ENCODE data around the gene CERK.

Gene CERK

GRCh38 chr22:46748206-46748907 is 10.3 kb upstream of the CERK start:
- no peak for TF ChIP-seq GATA3 (IDR thresholded peaks at IDR 0.05; ENCODE audit: low read depth, low read length)
- TF ChIP-seq GATA2 (IDR thresholded peaks at IDR 0.05; ENCODE audit: low read depth, low read length), result no peak

DNA sequence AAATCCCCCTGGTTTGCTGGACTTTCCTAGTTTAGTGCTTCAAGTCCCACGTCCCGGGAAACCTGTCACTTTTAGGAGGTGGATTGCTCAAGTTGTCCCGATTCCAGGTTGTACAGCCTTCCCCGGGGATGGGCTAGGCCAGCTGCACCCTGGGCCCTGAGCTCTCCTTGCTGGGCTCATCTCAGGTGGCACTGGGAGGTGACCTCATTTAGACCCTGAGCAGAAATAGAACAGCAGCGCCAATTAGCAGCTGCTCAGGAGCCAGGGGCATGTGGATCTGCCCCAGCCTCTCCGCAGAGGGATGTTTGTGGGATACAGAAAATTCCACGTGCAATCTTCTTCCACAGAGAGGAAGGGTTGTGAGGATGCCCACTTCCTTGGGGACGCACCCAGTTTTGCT is 9.6 kb upstream of the CERK start:
- no peak for TF ChIP-seq GATA3 (IDR thresholded peaks at IDR 0.05; ENCODE audit: low read depth, low read length)

DNA sequence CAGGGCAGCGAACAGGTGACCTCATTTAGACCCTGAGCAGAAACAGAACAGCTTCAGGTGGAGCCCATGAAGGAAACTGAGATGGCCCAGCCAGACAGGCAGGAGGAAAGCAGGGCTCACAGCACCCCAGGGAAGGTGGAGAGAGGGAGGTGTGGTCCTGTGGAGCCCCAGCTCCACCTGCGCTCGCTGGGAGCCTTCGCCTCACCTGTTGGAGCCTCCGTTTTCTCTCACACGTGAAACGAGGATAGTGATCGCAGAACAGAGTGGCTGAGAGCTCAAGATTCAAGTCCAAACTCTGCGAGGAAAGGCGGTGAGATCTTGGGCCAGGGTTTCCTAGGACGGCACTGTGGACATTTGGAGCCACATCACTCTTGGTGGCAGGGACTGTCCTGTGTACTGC is 8.6 kb upstream of the CERK start:
- TF ChIP-seq GATA3 (IDR thresholded peaks at IDR 0.05; ENCODE audit: low read depth, low read length), result no peak
- TF ChIP-seq GATA2 (IDR thresholded peaks at IDR 0.05; ENCODE audit: low read depth, low read length), result no peak

GRCh38 chr22:46746192-46746591 is 8.1 kb upstream of the CERK start:
- no peak for TF ChIP-seq GATA2 (IDR thresholded peaks at IDR 0.05; ENCODE audit: low read depth, low read length)
- no peak for TF ChIP-seq GATA3 (IDR thresholded peaks at IDR 0.05; ENCODE audit: low read depth, low read length)

GRCh38 chr22:46744581-46744980 is 6.5 kb upstream of the CERK start:
- TF ChIP-seq GATA2 (IDR thresholded peaks at IDR 0.05; ENCODE audit: low read depth, low read length) (no peak), GATA3 (IDR thresholded peaks at IDR 0.05; ENCODE audit: low read depth, low read length) (no peak)

- peak; percentile 63 for TF ChIP-seq GATA2 (IDR thresholded peaks at IDR 0.05; ENCODE audit: low read depth, low read length)
- TF ChIP-seq GATA3 (IDR thresholded peaks at IDR 0.05; ENCODE audit: low read depth, low read length), result no peak
Measured at GRCh38 chr22:46742576-46743221, 4.6 kb upstream of the CERK start.

DNA sequence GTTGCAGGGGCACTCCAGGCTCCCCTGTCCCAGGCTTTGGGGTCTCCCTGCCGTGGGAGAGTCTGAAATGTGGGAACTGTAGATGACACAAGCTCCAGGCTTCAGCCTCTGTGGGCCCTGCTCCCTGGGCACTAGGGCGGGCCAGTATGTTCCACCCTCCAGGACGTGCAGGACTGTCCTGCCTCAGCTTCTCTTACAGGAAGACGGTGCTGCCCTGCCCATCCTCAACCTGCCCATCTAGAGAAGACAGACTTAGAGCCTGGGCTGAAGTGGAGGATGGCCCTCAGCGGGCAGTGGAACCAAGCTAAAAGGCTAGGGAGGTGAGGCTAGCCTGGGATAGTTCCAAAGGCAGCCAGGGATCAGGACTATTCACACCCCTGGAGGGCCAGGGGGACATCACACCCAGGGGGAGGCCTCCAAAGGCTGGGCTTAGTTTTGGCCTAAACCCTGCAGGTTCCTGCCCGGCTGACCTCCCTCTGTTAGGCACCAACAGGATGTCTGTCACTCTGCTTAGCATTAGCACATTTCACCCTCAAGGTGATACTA is 4.0 kb upstream of the CERK start:
- TF ChIP-seq GATA2 (IDR thresholded peaks at IDR 0.05; ENCODE audit: low read depth, low read length) (no peak), GATA3 (IDR thresholded peaks at IDR 0.05; ENCODE audit: low read depth, low read length) (no peak)

- no peak for TF ChIP-seq GATA2 (IDR thresholded peaks at IDR 0.05; ENCODE audit: low read depth, low read length)
- TF ChIP-seq GATA3 (IDR thresholded peaks at IDR 0.05; ENCODE audit: low read depth, low read length), result no peak
Measured at GRCh38 chr22:46740910-46741780, 3.1 kb upstream of the CERK start.

DNA sequence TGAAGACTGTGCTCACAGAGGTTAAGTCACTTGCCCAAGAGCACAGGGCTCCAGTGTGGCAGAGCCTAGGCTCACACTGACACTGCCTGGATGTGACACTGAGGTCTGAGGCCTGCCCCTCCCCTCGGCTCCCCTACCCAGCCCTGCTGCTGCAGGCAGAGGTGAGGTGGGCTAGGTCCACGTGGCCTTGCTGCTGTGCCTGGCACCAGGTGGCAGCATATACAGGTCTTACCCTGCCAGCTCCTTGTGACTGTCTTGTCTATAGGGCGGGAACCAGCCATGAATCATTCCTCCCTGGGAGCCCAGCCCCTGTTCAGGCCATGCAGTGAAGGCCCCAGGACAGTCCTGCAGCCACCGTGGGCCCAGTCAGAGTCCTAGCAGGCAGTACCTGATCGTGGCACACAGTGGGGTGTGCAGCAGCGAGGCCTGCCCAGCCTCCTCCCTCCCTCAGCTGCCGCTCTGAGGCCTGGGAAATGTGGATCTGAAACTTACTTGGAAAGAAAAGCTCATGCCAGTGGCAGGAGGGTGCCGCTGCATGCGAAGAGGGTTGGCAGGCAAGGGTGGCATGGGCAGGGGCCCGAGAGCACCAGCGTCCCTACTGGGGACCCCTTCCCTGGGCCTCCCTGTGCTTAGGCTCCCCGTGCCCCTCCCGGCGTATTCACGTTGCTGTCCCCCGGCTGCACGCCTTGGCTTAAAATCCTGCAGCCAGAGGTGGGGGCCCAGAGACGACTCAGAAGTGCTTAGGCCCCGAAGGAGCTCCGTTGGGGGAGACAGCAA is 1.2 kb upstream of the CERK start:
- TF ChIP-seq GATA3 (IDR thresholded peaks at IDR 0.05; ENCODE audit: low read depth, low read length), result no peak
- TF ChIP-seq GATA2 (IDR thresholded peaks at IDR 0.05; ENCODE audit: low read depth, low read length), result no peak

- TF ChIP-seq GATA2 (IDR thresholded peaks at IDR 0.05; ENCODE audit: low read depth, low read length), result no peak
- TF ChIP-seq GATA3 (IDR thresholded peaks at IDR 0.05; ENCODE audit: low read depth, low read length), result no peak
Measured at GRCh38 chr22:46738647-46739093, 618 bp upstream of the CERK start.

DNA sequence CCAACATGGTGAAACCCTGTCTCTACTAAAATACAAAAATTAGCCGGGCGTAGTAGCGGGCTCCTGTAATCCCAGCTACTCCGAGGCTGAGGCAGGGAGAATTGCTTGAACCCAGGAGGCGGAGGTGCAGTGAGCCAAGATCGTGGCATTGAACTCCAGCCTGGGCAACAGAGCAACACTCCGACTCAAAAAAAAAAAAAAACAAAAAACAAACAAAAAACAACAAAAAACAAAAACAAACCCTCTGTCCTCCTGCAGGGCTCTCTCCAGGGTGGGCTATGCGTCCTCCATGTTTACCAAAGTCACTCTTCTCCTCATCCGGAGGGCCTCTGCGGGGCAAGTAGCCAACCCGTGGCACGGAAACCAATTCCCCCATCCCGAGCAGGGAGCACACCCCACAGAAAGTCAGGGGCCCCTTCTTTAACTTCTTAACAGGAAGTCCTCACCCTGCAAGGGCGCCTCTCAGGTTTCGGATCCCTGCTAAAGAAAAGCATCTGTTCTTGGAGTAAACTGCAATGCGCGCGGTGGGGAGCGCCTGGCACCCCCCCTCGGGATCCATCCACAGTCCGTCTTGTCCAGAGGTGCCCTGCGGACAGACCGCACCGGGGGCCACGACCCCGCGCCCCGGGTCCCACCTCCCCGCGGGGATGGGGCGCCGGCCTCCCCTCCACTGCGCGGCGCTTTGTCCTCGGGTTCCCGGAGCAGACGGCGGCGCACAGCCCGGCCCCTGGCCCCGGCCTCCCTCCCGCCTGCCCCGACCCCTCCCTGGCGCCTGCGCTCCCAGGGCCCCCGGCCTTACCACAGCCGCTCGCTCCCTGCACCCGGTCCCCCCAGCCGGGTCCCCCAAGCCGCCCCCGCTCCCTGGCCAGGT is 712 bp downstream of the CERK start:
- TF ChIP-seq GATA3 (IDR thresholded peaks at IDR 0.05; ENCODE audit: low read depth, low read length), result no peak
- no peak for TF ChIP-seq GATA2 (IDR thresholded peaks at IDR 0.05; ENCODE audit: low read depth, low read length)

GRCh38 chr22:46736705-46737104 is 1.3 kb downstream of the CERK start:
- TF ChIP-seq GATA2 (IDR thresholded peaks at IDR 0.05; ENCODE audit: low read depth, low read length) (no peak), GATA3 (IDR thresholded peaks at IDR 0.05; ENCODE audit: low read depth, low read length) (no peak)
